GM12891 (cell line): ENCODE results near the gene IL17RD. TPM values are rescaled to one million over a fixed set of nuclear protein-coding genes. Genes with fewer than 3 reads are reported as not detected.

Experiments used
- DNase-seq: peaks from one replicate; pipeline ENCODE4 v3.0.0; 2011; ENCODE audit warnings: low spot score; ENCODE audit not compliant: insufficient read length
- FAIRE-seq: peaks from 2 replicates; lab custom pipeline; 2011; peaks lifted over from hg19 to GRCh38; lab: Jason Lieb, UNC
- PAX5 ChIP-seq: IDR thresholded peaks from 2 replicates; pipeline ENCODE4 v1.6.1; 2011; ENCODE audit warnings: low read length, moderate library complexity, mild to moderate bottlenecking; ENCODE audit not compliant: insufficient read depth, severe bottlenecking
- POLR2A ChIP-seq: IDR thresholded peaks from 2 replicates; pipeline ENCODE4 v1.6.1; 2011; ENCODE audit warnings: low read depth, low read length, control low read depth
- POLR2AphosphoS5 ChIP-seq: IDR thresholded peaks from 2 replicates; pipeline ENCODE4 v1.6.1; 2011; ENCODE audit warnings: low read depth, low read length, control low read depth
- POU2F2 ChIP-seq: IDR thresholded peaks from 2 replicates; pipeline ENCODE4 v1.6.1; 2011; ENCODE audit warnings: low read depth, mild to moderate bottlenecking, control low read depth, low read length, moderate library complexity
- SPI1 ChIP-seq: IDR thresholded peaks from 2 replicates; pipeline ENCODE4 v1.6.1; 2011; ENCODE audit warnings: low read depth, low read length, control low read depth
- TAF1 ChIP-seq: IDR thresholded peaks from 2 replicates; pipeline ENCODE4 v1.6.1; 2011; ENCODE audit warnings: low read depth, low read length, control low read depth
- polyA plus RNA-seq: library from polyadenylated mRNA; unstranded; fragments of >200 nt; gene quantifications from one replicate; pipeline ENCODE4 v1.2.1, GENCODE V29; 2012; ENCODE audit warnings: low read depth, missing spikeins, inconsistent platforms; ENCODE audit not compliant: missing spikeins

IL17RD gene
- polyA plus RNA-seq: 0.08 TPM

DNA sequence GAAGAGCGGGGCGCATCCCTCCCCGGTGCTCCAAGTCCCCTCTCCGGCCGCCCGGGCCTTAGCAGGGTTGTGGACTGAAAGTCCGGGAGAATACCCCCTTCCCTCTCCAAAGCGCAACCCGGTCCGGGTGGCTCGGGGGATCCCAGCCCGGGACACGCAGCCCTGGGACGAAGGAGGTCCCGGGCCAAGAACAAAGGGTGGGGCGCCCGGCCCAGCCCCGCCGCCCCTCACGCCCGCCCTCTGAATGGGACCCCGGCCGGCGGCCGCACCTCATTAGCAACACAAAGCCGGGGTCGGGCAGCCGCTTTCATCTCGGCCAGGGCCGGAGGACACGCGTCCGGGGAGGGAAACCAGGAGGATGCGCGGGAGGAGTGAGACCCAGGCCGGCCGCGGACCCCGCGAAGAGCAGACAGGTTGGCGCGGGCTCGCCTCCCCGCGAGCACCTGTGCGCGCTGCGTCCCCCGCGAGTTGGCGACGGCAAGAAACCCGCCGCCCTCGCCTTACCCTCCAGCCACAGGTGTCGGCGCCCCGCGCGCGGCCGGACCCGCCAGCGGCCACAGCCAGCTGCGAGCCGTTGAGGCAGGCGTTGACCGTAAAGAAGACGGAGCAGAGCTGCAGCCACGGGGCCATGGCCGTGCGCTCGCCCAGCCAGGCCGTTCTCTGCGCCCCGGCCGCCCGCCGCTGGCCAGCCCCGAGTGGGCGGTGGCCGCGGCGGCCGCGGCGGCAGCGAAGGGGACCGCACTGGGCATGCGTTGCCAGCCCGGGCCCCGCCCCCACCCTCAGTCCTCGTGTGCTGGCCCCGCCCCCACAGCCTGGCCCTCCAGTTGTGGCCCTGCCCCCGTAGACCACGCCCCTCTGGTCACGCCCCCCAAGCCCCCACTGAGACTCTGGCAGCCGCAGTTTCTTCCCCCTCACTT lies at the start of gene IL17RD:
IL17RD (minus strand) TSS at position 697 of the 917 bp plus-strand sequence; CDS start at position 630, 67 bp downstream.
- peak; percentile 67 for DNase-seq
- no peak for TF ChIP-seq POLR2AphosphoS5
- no peak for TF ChIP-seq PAX5
- no peak for TF ChIP-seq TAF1
- TF ChIP-seq POLR2A: no peak
- no peak for TF ChIP-seq SPI1
- no peak for TF ChIP-seq POU2F2
- peak; percentile 95 for FAIRE-seq

DNA sequence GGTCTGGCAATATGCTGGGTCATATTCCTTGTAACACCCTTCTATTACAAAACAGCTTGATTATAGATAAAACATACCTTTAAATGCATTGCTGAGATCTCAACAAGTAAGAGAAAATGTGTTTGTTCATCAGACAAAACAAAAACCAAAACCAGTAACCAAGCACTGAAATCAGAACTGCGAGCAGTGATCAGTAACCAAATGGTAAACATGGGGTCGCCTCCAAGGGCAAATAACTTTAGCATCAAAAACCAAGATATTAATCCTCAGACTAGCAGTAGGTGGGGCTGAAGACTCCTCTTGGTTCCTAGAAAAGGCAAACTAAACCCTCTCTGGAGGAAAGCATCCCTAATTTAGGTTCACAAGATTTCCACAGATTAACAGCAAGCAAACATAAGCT lies 41.3 kb upstream of the IL17RD start:
- no peak for TF ChIP-seq TAF1
- no peak for TF ChIP-seq POLR2AphosphoS5
- TF ChIP-seq POLR2A: no peak
- TF ChIP-seq PAX5: no peak
- TF ChIP-seq POU2F2: no peak
- TF ChIP-seq SPI1: no peak
- peak; percentile 86 for FAIRE-seq
- DNase-seq: no peak

DNA sequence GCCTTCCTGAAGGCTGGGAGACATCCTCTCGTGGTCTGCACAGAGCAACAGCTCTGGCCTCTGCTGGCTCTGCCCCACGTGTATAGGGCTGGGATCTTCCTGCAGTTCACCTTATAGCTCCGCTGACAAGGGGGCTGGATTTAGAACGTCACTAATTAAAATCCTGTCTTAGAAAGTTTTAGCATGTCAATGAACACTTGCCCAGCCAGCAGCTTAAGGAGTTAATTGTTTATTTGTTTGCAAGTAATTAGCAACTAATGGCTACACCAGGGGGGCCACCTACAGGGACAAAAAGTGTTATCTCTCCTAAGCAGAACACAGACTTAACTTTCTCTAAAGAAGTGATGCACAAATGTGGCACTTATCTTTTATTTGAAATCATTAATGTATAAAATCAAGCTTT lies 34.7 kb upstream of the IL17RD start, which contains the start of gene HESX1:
HESX1 (minus strand) TSS at position 84 of the 403 bp plus-strand sequence; CDS start at position 24, 60 bp downstream.
- no peak for FAIRE-seq
- DNase-seq: no peak
- TF ChIP-seq TAF1 (no peak), SPI1 (no peak), POU2F2 (no peak), PAX5 (no peak), POLR2AphosphoS5 (no peak), POLR2A (no peak)

DNA sequence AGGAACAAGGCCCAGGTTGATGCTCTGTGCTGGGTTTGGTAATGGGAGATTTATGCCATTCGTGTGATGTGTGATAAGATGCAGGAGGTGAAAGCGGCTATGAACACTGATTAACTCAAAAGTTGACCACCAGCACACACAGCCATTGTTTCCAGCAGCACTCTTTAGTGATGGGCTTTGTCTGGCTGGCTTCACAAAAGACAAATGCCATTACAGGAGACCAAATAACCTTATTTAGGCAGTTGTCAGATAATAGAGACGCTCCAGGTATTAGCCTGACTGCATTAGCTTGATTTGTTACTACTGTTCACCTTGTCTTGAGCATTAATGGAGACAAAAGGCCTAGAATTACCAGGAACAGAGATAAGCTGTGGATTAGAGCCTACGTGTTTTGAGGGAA lies 29.5 kb upstream of the IL17RD start:
- FAIRE-seq: peak; percentile 13
- no peak for DNase-seq
- TF ChIP-seq POLR2AphosphoS5 (no peak), POLR2A (no peak), PAX5 (no peak), POU2F2 (no peak), SPI1 (no peak), TAF1 (no peak)

DNA sequence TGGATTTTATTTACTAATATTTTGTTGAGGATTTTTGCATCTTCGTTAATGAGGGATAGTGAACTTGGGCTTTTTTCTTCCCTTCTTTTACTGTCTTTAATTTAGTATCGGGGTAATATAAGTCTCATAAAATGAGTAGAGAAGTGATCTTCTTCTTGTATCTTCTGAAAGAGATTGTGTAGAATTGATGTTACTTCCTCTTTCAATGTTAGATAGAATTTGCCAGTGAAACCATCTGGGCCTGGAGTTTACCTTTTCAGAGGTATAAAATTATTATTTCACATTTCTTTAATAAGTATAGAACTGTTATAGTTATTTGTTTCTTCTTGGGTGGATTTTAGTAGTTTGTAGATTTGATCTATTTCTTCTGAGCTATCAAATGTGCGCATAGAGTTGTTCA lies 26.9 kb upstream of the IL17RD start:
- TF ChIP-seq POLR2A (no peak), PAX5 (no peak), POLR2AphosphoS5 (no peak)
- no peak for FAIRE-seq
- DNase-seq: no peak

DNA sequence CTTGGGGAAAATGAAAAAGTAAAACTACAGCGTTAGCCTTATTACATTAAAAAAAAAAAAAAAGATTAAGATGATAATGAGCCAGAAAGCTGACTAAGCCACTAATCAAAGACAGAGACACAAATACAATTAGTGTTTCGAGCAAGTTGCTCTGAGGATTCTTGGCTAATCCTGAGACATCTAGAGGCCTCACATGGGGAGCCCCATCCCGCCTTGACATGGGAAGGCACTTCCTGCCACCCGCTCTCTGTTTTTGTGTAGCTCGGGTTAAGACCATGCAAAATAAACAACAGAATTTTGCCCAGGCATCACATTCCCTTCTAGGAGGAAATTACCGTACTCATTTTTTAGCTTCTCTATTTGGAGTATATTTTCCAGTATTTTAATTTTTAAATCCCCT lies 19.4 kb upstream of the IL17RD start:
- DNase-seq (no peak), FAIRE-seq (no peak)
- no peak for TF ChIP-seq POU2F2
- TF ChIP-seq TAF1: no peak
- TF ChIP-seq POLR2AphosphoS5: no peak

DNA sequence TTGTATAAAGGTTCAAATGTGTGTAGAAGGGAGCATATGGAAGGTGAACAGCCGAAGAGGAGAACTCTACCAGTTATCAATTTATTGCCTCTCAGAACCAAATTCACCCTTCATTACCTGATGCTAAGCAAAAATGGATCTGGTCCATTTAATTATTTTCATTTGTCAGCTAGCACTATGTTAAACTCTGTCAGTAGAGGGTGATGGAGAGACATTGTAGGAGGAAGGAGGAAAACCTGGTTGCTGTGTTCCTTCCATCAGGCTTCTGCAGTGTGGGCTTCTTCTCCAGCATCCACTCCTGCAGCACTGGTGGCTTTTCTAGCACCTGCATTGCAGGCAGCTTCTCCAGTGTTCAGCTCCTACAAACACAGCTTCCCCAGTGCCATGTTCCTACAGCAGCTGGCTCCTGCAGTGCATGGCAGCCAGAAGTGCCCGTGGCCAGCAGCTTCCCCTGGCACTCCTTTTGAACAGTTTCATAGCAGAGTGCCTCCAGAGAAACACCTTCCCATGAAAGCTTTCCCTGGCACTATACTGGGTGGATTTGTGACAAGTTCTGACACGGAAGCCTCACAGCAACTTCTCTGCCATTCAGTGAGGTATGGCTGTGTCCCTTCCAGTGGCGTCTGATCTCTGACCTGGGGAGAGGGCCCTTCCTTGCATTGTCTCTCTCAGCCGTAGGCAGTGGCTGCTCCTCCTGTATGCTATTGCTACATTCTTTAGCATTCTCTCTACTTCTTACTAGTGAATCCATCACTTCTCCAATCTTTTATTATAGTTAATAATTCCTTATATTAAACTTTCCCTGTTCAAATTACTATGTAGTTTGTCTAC lies 14.6 kb upstream of the IL17RD start:
- peak; percentile 89 for FAIRE-seq
- DNase-seq: no peak
- no peak for TF ChIP-seq PAX5
- TF ChIP-seq TAF1: no peak
- TF ChIP-seq POU2F2: no peak
- TF ChIP-seq POLR2A: no peak
- no peak for TF ChIP-seq POLR2AphosphoS5
- no peak for TF ChIP-seq SPI1

DNA sequence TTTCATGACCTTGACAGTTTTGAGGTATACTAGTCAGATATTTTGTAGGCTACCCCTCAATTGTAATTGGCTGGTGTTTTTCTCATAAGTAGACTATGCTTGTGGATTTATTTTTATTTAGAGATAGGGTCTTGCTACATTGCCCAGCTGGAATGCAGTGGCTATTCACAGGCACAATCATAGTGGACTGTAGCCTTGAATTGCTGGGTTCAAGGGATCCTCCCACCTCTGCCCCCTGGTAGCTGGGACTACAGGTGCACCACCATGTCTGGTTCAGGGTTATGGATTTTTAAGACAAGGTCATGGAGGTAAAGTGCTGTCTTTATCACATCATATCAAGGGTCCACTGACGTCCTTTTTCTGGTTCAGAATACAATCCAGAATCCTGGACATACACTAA lies 10.9 kb upstream of the IL17RD start:
- DNase-seq (no peak), FAIRE-seq (no peak)
- TF ChIP-seq SPI1 (no peak), PAX5 (no peak), POU2F2 (no peak), TAF1 (no peak), POLR2AphosphoS5 (no peak), POLR2A (no peak)

DNA sequence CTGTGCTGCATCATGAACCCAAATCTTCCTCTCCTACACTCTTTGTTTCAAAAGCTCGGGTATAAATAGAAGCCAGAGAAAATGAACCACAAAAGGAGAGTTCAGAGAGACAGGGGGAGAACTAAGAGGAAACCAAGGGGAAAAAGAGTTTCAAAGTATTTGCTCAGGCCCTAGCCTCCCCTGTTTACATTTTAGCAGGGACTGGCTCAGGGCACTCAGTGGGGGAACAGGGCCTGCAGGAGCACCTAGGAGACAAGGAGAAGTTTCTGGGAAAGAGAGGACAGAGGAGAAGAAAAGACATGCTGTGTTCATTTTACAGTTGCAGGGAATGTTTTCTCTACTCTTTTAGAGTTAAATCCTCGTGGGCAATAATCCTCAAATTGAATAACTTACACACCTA lies 8.5 kb upstream of the IL17RD start:
- FAIRE-seq (no peak), DNase-seq (no peak)
- TF ChIP-seq PAX5 (no peak), SPI1 (no peak), POLR2AphosphoS5 (no peak), POU2F2 (no peak), TAF1 (no peak), POLR2A (no peak)
